Measurements from ENCODE around the gene PRKCD.

- TF ChIP-seq CTCF (IDR thresholded peaks at IDR 0.05) = no peak
- no peak for TF ChIP-seq POLR2A (IDR thresholded peaks at IDR 0.05)
Measured at GRCh38 chr3:53116956-53117355, 44.1 kb upstream of the PRKCD start.
